ENCODE measurements around the gene UBAP1.
"Not testable (repeated sequence)": the region's sequence is repeated elsewhere in the genome, so short reads cannot be mapped to it uniquely, and the experiment has no call there.

Gene UBAP1

GRCh38 chr9:34227445-34227844, 48.6 kb downstream of the UBAP1 start:
- CTCF ChIA-PET, result no interaction called here
- no peak for TF ChIP-seq FOXM1 (IDR thresholded peaks at IDR 0.05; ENCODE audit: borderline replicate concordance)
- TF ChIP-seq SP1 (IDR thresholded peaks at IDR 0.05), result no peak
- no peak for DNase-seq (ENCODE audit: extremely low spot score)
- POLR2A ChIA-PET, result no interaction called here

GRCh38 chr9:34230556-34230955, 51.7 kb downstream of the UBAP1 start:
- TF ChIP-seq HDGF (IDR thresholded peaks at IDR 0.05; ENCODE audit: borderline replicate concordance), result no peak
- no peak for TF ChIP-seq TARDBP (IDR thresholded peaks at IDR 0.05)
- no peak for TF ChIP-seq SP1 (IDR thresholded peaks at IDR 0.05)
- no peak for TF ChIP-seq NFRKB (IDR thresholded peaks at IDR 0.05)
- TF ChIP-seq ARNT (IDR thresholded peaks at IDR 0.05), result no peak
- TF ChIP-seq FOXK2 (IDR thresholded peaks at IDR 0.05), result no peak
- ChIA-PET POLR2A (no interaction called here), CTCF (no interaction called here)
- DNase-seq (ENCODE audit: extremely low spot score), result no peak

- ChIA-PET POLR2A (no interaction called here), CTCF (interaction anchor here (0.6 kb wide), 1 partner anchor 18 kb away, joined by 4 read pairs; no protein-coding TSS in a partner anchor)
- DNase-seq (ENCODE audit: extremely low spot score), result no peak
- TF ChIP-seq FOXA1 (IDR thresholded peaks at IDR 0.05) (no peak), LEF1 (IDR thresholded peaks at IDR 0.05; ENCODE audit: borderline replicate concordance) (no peak), ARNT (IDR thresholded peaks at IDR 0.05) (no peak)
Measured at GRCh38 chr9:34232201-34232600, 53.4 kb downstream of the UBAP1 start.

- no peak for DNase-seq (ENCODE audit: extremely low spot score)
- CTCF ChIA-PET, result no interaction called here
- POLR2A ChIA-PET, result no interaction called here
- TF ChIP-seq SP1 (IDR thresholded peaks at IDR 0.05), result no peak
- TF ChIP-seq NFRKB (IDR thresholded peaks at IDR 0.05), result no peak
- no peak for TF ChIP-seq TARDBP (IDR thresholded peaks at IDR 0.05)
- TF ChIP-seq FOXK2 (IDR thresholded peaks at IDR 0.05), result no peak
- TF ChIP-seq LEF1 (IDR thresholded peaks at IDR 0.05; ENCODE audit: borderline replicate concordance), result no peak
- no peak for TF ChIP-seq BHLHE40 (IDR thresholded peaks at IDR 0.05; ENCODE audit: borderline replicate concordance)
- no peak for TF ChIP-seq FOXM1 (IDR thresholded peaks at IDR 0.05; ENCODE audit: borderline replicate concordance)
- TF ChIP-seq ARNT (IDR thresholded peaks at IDR 0.05), result no peak
- no peak for TF ChIP-seq L3MBTL2 (conservative IDR thresholded peaks at IDR 0.05)
- TF ChIP-seq CTBP1 (IDR thresholded peaks at IDR 0.05; ENCODE audit: borderline replicate concordance), result no peak
- TF ChIP-seq FOXA1 (IDR thresholded peaks at IDR 0.05), result no peak
- no peak for TF ChIP-seq ZNF384 (IDR thresholded peaks at IDR 0.05)
- no peak for TF ChIP-seq SUZ12 (IDR thresholded peaks at IDR 0.05)
- TF ChIP-seq HDGF (IDR thresholded peaks at IDR 0.05; ENCODE audit: borderline replicate concordance), result no peak
- no peak for TF ChIP-seq PKNOX1 (IDR thresholded peaks at IDR 0.05)
Measured at GRCh38 chr9:34233672-34234071, 54.8 kb downstream of the UBAP1 start.

GRCh38 chr9:34237836-34238235, 59.0 kb downstream of the UBAP1 start:
- no peak for TF ChIP-seq HDGF (IDR thresholded peaks at IDR 0.05; ENCODE audit: borderline replicate concordance)
- DNase-seq (ENCODE audit: extremely low spot score), result no peak
- POLR2A ChIA-PET, result no interaction called here
- CTCF ChIA-PET, result no interaction called here

- ChIA-PET POLR2A (no interaction called here), CTCF (interaction anchor here (1.0 kb wide), 1 partner anchor 13 kb away, joined by 3 read pairs; no protein-coding TSS in a partner anchor)
- no peak for DNase-seq (ENCODE audit: extremely low spot score)
- TF ChIP-seq LEF1 (IDR thresholded peaks at IDR 0.05; ENCODE audit: borderline replicate concordance) (no peak), HDGF (IDR thresholded peaks at IDR 0.05; ENCODE audit: borderline replicate concordance) (no peak)
Measured at GRCh38 chr9:34240006-34240405, 61.2 kb downstream of the UBAP1 start.

GRCh38 chr9:34242830-34243229, 64.0 kb downstream of the UBAP1 start:
- ChIA-PET POLR2A (no interaction called here), CTCF (interaction anchor here (1.6 kb wide), 1 partner anchor 10 kb away, joined by 3 read pairs; no protein-coding TSS in a partner anchor)
- no peak for DNase-seq (ENCODE audit: extremely low spot score)
- TF ChIP-seq BHLHE40 (IDR thresholded peaks at IDR 0.05; ENCODE audit: borderline replicate concordance) (no peak), PKNOX1 (IDR thresholded peaks at IDR 0.05) (no peak), NFRKB (IDR thresholded peaks at IDR 0.05) (no peak), ARNT (IDR thresholded peaks at IDR 0.05) (no peak), L3MBTL2 (conservative IDR thresholded peaks at IDR 0.05) (no peak), SP1 (IDR thresholded peaks at IDR 0.05) (no peak), HDGF (IDR thresholded peaks at IDR 0.05; ENCODE audit: borderline replicate concordance) (no peak), ELF4 (IDR thresholded peaks at IDR 0.05) (no peak), CTBP1 (IDR thresholded peaks at IDR 0.05; ENCODE audit: borderline replicate concordance) (no peak)

GRCh38 chr9:34245212-34245611, 66.4 kb downstream of the UBAP1 start:
- POLR2A ChIA-PET; CTCF ChIA-PET; DNase-seq (ENCODE audit: extremely low spot score): not testable (repeated sequence)

GRCh38 chr9:34246453-34246852, 67.6 kb downstream of the UBAP1 start:
- ChIA-PET POLR2A (no interaction called here), CTCF (no interaction called here)
- no peak for DNase-seq (ENCODE audit: extremely low spot score)
- TF ChIP-seq ELF4 (IDR thresholded peaks at IDR 0.05) (no peak), PKNOX1 (IDR thresholded peaks at IDR 0.05) (no peak), SUZ12 (IDR thresholded peaks at IDR 0.05) (no peak), SP1 (IDR thresholded peaks at IDR 0.05) (no peak), FOXK2 (IDR thresholded peaks at IDR 0.05) (no peak), LEF1 (IDR thresholded peaks at IDR 0.05; ENCODE audit: borderline replicate concordance) (no peak), BHLHE40 (IDR thresholded peaks at IDR 0.05; ENCODE audit: borderline replicate concordance) (no peak), CTBP1 (IDR thresholded peaks at IDR 0.05; ENCODE audit: borderline replicate concordance) (no peak), ARNT (IDR thresholded peaks at IDR 0.05) (no peak), TARDBP (IDR thresholded peaks at IDR 0.05) (no peak), NFRKB (IDR thresholded peaks at IDR 0.05) (no peak), ZNF384 (IDR thresholded peaks at IDR 0.05) (no peak), FOXM1 (IDR thresholded peaks at IDR 0.05; ENCODE audit: borderline replicate concordance) (no peak), L3MBTL2 (conservative IDR thresholded peaks at IDR 0.05) (no peak), FOXA1 (IDR thresholded peaks at IDR 0.05) (no peak), HDGF (IDR thresholded peaks at IDR 0.05; ENCODE audit: borderline replicate concordance) (no peak)

GRCh38 chr9:34247782-34248181, 68.9 kb downstream of the UBAP1 start:
- CTCF ChIA-PET, result not testable (repeated sequence)

More at GRCh38 chr9:34247782-34248181, 68.9 kb downstream of the UBAP1 start:
- POLR2A ChIA-PET; DNase-seq (ENCODE audit: extremely low spot score): not testable (repeated sequence)

Measured in HEK293T (cell line).